ENCODE data around the gene SLC38A8.

The SLC38A8 gene

DNA sequence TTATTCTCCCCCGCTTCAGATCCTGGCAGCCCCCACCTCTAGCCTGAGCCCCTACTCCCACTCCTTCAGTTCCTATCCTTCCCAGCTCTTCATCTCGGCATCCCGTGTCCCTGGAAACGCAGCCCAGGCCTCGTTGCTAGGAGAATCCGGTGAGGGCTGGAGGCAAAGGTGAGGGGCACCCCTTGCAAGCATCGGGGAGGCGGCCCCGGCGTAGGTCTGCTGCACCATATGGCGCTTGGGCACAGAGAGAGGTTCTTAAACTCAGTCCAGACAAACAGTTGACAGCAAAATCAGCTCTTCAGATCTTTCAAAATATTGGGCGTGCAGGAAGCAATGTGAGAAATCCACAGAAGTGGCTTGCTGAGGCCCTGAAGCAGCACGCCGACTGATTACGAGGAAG is 15.0 kb downstream of the SLC38A8 start:
- peak; percentile 84 for DNase-seq

DNA sequence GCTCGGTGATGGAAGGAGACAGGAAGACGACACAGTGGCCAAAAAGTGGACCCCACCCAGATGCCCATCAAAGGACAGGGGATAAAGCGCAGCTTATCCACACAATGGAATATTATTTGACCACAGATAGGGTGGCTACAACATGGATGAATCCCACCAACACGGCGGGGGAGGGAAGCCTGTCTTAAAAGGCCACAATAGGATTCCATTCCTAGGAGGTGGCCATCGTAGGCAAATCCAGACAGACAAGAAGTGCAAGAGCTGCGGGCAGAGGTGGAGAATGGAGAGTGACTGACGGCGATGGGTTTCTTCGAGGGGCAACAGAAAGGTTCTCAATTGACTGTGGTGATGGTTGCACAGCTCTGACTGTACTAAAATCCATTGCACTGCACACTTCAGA is 16.0 kb downstream of the SLC38A8 start:
- DNase-seq: no peak

DNA sequence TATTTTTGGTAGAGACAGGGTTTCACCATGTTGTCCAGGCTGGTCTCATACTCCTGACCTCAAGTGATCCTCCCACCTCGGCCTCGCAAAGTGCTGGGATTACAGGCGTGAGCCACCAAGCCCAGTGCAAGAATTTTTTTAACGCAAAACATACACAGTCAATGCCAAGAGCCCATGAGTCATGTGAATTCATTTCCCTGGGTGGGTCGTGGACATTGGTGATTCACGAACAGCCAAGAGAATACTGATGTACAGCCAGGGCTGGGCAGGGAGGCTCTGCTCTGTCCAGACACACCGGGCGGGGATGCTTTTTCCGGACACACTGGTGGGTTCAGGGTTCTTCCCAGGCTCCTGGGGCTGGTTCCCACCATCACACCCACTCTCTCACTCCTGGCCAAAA is 17.7 kb downstream of the SLC38A8 start:
- DNase-seq: no peak

DNA sequence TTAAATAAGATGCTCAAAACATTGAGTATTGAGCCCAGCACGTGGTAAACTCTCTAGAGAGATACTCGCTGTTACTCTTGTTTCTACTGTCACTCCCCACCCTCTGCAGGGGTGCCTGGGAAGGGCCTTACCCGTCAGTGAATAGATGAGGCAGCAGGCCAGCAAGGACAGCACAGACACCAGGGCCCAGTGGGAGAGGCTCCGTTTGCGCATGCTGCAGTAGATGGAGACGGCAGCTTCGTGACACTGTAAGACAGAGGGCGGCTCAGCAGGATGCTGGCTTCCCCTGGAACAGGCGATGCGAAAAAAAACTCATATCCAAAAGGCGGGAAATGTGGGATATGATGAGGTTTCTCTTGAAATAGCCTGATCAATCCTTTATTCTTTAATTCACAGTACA is 20.0 kb downstream of the SLC38A8 start:
- no peak for DNase-seq

DNA sequence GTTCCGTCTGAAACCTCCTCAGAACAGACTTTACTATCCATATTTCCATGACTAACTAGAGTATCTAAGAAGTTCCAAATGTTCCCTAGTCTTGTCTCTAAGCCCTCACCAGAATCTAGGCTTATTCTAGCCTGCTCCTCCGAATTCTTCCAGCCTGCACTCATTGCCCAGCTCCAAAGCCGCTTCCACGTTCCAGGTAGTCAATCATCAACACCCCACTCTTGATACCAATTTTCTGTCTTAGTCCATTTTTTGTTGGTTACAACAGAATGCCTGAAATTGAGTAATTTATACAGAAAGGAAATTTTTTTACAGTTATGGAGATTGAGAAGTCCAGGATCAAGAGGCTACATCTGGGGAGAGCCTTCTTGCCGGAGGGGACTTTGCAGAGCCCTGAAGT is 21.1 kb downstream of the SLC38A8 start:
- DNase-seq: no peak

DNA sequence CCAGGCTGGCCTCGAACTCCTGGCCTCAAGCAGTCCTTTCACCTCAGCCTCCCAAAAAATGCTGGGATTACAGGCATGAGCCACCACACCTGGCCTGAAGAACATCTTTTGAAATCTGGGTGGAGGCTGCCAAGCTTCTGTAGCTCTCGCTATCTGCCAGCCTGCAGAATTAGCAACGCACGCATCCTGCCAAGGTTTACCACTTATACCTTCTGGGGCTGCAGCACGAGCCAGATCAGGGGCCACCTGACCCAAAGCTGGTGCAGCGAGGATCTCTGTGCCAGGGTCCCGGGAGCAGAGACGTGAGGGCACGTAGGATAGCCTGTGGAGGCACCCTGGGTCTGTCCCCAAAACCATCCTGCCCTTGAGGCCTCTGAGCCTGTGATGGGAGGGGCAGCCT is 22.2 kb downstream of the SLC38A8 start:
- no peak for DNase-seq

DNA sequence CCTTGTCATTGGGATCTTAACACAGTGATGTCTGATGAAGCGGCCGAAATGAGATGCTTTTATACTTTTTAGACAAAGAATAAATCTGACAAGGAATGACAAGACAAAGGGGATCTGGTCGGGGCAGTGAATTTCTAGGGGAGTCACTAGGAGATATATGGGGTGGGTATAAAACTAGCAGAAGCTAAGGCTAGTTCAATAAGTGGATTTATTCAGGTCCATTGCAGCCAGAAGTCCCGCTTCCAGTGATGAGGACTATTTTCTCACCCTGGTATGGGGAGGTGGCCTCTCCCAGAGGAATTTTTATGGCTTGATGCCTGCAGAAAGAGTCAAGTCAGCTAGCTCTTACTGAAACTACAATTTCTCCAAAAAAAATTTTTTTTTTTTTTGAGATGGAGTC is 23.9 kb downstream of the SLC38A8 start:
- no peak for DNase-seq

DNA sequence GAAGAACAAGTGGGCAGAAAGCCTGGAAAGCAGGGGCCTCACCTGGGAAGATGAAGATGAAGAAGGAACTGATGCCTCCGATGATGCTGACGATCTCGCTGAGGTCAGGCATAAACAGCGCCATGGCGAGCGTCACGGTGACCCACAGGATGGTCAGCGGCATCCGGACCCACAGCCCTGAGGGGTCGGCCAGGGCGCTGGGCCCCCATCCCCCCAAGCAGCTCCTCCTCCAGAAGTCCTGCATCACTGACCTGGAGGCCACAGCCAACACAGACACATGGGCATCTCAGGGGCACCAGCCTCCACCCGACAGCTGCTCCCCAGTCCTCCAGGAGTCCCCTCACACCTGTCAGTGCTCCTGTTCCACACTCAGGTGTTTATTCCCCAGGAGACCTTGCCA is 26.1 kb downstream of the SLC38A8 start:
- DNase-seq: no peak

DNA sequence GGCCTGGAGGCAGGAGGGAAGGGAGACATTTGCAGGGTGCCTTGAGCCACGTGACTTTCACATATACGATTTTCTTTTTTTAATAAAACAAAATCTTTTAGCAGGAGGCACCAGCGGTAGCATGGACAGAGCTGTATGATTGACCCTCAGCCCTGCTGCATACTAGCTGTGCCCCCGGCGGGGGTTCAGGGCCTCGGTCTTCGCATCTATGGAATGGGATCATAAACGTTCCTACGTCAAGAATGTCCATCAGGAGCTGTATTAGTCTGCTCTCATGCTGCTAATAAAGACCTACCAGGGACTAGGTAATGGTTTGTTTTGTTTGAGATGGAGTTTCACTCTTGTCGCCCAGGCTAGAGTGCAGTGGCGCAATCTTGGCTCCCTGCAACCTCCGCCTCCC is 27.2 kb downstream of the SLC38A8 start:
- no peak for DNase-seq

DNA sequence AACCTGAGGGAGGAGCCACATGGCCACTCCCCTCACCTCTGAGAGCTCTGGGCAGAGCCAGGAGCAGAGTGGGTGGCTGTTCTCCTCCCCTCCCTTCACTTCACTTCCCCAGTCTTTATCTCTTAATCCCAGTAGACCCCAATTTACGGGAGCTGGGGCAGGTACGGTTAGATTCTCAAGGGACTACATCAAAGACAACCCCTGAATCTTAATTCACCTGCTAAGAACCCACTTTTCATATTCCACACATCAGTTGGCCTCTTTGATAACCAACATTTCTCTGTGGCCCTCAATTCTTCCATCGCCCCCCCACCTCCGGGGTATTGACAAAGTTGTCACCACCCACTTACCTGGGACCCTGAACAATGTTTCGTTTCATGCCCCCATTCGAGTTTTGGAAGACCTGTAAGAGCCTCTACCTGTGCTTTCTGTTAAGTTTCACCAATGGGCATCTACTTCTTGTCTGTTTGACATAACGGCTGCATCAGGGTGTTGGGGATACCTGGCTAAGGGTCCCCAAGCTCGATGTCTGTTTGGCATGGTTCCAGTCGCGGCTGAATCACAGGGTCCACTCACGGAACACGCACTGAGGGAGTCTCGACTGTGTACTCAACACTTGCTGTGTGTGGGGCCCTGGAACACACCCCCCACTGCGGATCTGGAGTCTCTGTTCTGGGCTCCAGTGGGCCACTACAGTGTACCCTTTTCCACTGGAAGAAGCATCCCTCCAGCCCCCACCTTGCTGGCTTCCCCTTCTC is 27.8 kb downstream of the SLC38A8 start:
- no peak for DNase-seq

DNA sequence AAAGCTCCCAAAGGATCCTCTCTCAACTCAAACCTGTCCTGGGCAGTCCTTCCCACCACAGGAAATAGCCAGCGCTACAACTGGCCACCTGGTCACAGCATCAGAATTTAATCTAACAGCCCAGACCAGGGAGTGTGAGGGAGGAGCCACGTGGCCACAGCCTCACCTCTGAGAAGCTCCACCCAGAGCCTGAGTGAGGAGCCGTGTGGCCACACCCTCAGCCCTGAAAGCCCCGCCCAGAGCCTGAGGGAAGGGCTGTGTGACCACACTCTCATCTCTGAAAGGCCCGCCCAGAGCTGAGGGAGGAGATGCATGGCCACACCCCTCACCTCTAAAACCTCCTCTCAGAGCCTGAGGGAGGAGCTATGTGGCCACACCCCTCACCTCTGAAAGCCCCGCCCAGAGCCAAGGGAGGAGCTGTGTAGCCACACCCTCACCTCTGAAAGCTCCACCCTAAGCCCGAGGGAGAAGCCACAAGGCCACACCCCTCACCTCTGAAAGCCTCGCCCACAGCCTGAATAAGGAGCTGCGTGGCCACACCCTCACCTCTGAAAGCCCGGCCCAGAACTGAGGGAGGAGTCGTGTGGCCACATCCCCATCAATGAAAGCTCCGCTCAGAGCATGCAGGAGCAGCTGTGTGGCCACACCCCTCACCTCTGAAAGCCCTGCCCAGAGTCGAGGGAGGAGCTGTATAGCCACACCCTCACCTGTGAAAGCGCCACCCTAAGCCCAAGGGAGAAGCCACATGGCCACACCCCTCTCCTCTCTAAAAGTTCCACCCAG is 28.6 kb downstream of the SLC38A8 start:
- DNase-seq: peak; percentile 9

DNA sequence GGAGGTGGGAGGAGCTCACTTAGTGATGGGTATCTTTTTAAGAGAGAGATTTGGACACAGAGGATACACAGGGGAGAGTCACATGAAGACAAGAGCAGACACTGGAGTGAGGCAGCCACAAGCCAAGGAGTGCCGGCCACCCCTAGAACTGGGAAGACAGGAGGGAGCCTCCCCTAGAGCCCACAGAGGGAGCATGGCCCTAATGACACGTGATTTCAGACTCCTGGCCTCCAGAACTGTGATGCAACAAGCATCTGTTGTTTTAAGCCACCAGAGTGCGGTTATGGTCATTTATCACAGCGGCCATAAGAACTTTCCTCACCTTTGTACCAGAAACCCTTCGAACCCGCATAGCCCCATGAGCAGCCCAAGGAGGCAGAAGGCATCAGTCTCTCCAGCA is 33.3 kb downstream of the SLC38A8 start:
- no peak for DNase-seq

DNA sequence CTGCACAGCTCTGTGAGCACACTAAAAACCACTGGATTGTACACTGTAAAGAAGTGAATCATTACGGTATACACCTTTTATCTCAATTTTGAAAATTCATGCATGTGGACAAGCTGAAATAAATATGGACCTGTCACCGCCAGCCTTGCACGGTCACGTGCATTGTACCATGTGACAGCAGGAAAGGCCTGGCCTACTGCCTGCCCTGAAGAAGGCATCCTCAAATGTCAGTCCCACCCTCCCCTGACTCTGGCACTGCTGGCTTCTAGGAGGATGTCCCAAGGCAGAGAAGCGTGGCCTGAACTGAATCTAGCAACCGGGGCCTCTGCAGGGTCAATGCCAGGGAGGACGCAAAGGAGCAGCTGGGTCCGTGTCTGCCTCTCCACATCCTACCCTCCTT is 34.6 kb downstream of the SLC38A8 start:
- DNase-seq: no peak

DNA sequence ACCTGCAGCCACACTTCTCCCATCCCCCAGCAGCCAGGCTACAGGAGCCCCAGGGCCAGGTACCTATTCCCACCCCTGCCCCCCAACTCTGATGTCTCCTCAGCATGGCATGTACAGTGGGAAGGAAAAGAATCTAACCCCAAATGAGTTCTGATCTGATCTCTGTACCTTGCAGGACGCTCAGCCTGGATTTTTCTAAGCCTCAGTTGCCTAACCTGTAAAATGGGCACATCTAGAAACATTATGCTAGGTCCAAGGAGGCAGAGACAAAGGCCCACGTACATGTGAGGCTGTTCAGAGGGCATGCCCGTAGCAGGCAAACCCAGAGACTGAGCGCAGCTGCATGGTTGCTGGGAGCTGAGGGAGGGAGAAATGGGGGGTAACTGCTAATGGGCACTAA is 35.1 kb downstream of the SLC38A8 start:
- DNase-seq: no peak

DNA sequence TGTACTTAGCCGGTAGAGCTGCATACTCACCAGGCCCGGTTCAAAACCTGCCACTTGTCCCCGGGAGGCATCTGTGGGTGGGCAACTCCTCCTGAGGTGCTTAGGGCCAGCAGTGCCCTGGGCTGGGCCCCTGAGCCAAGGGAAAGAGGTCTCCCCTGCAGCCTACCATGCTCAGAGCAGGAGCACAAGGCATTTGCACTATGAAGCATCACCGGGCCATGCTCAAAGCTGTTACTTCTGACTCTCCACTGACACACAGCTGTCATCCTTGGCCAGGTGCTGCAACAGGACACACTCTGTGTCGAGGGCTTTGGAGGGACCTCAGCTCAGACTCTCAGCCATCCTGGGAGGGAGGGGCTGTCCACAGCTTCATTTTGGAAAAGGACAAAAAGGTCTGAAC is 37.2 kb downstream of the SLC38A8 start:
- peak; percentile 15 for DNase-seq

DNA sequence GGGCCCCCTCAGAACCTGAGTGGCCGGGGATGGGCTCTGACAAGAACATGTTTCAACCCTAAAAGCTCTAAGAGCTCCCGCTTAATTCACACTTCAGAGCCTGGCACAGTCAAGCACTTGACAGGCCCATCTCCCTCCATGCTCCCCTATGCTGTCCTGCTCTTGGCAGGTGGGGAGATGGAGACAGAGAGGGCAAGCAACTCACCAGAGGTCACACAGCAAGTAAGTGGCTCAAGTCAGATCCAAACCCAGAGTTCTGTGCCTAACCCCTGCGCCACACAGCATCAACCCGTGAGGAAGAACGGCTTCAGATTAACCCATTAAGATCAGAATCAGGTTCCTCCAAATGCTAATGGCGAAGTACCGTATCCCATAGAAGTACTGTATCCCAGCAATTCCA is 38.2 kb downstream of the SLC38A8 start:
- DNase-seq: no peak

DNA sequence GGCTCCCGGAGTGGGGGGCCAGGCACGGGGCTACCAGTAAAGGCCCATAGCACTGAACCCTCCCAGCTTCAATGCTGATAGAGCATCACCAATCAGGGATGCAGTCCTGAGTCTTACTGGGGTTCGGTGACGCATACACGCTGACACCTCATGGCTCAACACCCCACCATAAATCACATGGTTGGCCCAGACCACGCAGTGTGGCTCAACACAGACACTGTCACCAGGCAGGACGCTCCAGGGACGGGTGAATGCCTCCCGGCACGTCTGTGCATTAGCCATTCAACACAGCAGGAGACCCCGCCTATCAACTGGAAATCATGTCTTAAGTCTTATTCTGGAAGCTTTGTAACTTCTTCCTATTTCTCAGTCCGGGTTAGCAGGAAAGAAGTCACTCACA is 39.6 kb downstream of the SLC38A8 start:
- no peak for DNase-seq

DNA sequence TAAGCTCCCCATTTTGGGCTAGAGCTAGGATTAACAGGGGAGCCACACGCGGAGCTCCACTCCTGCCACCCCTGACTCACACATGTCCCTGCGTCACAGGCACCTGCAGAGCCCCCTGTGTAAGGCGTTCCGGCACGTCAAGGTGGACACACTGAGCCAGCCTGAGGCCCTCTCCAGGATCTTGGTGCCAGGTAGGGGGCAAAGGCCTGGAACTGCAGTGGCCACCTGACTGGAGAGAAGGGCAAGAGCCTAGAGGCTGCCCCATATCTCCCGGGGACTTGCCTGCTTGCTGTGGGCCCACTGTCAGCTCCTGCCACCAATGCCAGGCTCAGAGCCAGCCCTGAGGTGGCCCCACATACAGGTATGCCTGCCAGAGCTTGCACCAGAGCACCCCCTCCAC is 40.9 kb downstream of the SLC38A8 start:
- no peak for DNase-seq

DNA sequence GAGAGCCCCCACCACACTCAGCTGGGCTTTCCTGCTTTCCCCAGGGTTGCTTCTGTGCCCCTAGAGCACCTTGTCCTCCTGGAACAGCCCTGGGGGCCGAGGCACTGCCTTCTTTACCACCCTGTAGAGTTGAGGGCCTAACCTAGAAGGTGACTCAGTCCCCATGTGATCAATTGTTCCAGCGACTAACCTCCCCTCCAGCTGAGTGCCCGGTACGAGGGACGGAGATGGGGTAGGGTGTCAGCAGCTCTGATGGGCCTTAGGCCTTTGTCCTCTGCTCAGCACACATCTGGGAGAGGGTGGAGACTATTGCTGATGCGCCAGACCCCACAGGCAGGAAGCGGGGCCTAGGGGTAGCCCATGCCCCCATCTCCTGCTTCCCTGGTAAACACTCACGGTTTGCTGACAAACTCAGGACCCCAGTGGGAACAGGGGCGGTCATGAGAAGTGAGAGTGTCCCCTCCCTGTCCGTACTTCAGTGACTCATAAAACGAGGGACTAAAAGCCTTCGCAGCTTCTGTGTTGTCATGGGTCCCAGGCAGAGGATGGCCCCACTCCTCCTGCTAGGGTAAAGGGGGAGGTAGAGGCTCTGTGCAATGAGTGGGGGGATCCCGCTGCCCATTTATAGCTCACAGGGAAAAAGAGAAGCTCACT is 41.5 kb downstream of the SLC38A8 start:
- DNase-seq: no peak

DNA sequence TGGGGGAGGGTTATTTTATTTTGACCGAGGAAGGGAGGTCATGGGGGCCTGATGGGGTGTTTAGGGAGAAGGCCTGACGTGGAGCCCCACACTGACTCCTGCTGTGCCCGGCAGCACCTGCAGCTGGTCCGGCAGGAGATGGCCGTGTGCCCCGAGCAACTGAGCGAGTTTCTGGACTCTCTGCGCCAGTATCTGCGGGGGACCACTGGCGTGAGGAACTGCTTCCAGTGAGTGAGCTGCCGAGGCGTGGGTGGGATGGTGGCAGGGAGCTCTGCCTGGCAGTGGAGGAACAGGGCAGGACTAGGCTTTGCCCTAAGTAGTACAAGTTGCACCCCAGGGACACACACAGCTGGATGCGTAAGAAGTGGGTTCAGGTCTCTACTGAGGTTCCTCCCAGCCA is 44.5 kb downstream of the SLC38A8 start:
- DNase-seq: no peak

DNA sequence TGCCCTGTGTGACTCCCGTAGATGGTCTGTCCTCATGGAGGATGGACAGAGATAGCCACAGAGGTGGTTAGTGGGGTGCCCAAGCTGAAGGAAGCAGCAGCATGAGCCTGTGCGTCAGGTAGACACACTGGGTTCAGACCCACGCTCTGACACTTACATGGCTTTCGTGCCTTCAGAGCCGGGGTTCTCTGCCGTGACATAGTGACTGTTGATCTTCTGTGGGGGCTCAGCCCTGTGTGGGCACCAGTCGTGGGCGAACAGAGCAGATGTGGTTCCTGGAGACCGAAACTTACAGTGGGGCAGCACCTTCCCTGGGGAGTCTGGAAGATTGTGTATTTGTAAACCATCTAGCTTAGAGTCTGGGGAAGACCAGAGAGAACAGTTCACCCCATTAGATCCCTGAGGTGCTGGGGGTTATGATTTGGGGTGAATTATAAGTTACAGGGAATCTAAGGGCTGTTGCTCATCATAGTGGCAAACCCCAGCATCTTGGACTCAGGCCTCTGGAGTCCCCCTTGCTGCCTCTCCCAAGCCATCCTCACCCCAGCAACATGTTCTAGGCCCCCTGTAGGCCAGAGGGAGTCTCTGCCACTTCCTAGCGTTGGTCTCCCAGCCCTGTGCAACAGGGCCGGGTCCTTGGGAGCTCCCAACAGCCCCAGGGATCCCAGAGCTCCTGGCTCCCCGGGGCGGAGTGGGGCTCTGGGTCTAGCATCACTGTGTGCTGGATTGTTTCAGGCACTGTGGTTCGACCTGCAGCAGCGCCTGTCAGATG is 45.9 kb downstream of the SLC38A8 start:
- no peak for DNase-seq

DNA sequence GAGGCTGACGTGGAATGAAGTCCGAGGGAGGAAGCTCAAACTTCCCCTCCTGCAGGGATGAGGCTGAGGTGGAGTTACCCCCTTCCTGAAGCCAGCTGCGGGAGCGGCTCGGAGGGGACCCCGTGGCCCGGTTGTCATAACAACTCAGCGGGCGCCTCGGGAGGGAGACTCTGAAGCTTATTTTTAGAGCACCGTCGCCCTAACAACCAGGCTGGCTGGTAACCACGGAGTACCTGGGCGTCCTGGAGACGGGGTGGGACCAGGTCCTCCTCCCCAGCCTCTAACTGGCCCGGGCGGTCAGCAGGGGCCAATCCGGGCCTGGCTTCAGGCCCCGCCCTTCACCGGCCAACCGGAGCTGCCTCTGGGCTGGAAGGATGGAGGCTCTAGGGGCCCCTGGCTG is 46.8 kb downstream of the SLC38A8 start:
- DNase-seq: no peak

DNA sequence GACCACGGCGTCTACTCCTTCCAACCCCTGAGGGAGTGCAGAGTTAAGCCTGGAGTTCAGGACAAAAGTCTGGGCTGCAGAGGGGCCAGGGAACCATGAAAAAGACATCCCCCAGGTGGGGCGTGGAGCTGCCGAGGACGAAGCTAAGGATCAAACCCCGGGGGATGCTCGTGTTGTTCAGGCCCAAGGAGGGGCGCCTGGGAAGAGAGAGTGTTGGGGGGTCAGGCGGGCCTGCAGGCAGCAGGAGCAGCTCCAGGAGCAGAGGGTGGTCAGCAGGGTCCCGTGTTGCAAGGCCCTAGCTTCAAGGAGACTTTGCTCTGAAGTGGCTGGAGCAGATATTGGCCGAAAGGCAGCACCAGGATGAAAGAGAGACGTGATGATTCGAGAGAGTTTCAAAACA is 47.9 kb downstream of the SLC38A8 start:
- no peak for DNase-seq
